Fibroblast of villous mesenchyme (primary cell): Measurements from ENCODE around the gene C10orf95. TPM values are rescaled to one million over a fixed set of nuclear protein-coding genes. Genes with fewer than 3 reads are reported as not detected.

Source experiments
- DNase-seq: peaks from one replicate; pipeline ENCODE4 v3.0.0-alpha.2; 2010; ENCODE audit warnings: low read depth
- H3K4me3 ChIP-seq: 2 replicates; pipeline ENCODE4 v1.5.1; 2011; ENCODE audit warnings: low read depth, mild to moderate bottlenecking, low read length
- CTCF ChIP-seq: IDR thresholded peaks from 2 replicates; pipeline ENCODE4 v1.5.1; 2012; ENCODE audit warnings: low read depth, mild to moderate bottlenecking, low read length; ENCODE audit not compliant: insufficient read depth
- total RNA-seq: library from RNA; depleted of rRNA; stranded (reverse); fragments of >200 nt; gene quantifications from 2 replicates; pipeline ENCODE4 v1.2.3, GENCODE V29; 2012

The C10orf95 gene
- total RNA-seq, 1 donor: not detected

- TF ChIP-seq CTCF: peak; percentile 74
- H3K4me3 ChIP-seq: peak overlapping the region; percentile 89
- peak; percentile 70 for DNase-seq
Observed at GRCh38 chr10:102422545-102423129, 28.7 kb downstream of the C10orf95 start.

- TF ChIP-seq CTCF: no peak
- no peak for DNase-seq
- H3K4me3 ChIP-seq: peak overlapping the region; percentile 89
Observed at GRCh38 chr10:102421757-102422512, 29.4 kb downstream of the C10orf95 start.

- TF ChIP-seq CTCF: no peak
- DNase-seq: no peak
- peak overlapping the region; percentile 89 for H3K4me3 ChIP-seq
Observed at GRCh38 chr10:102421507-102421756, 29.9 kb downstream of the C10orf95 start.

- H3K4me3 ChIP-seq: peak within 1 kb of the TSS; percentile 89
- no peak for TF ChIP-seq CTCF
- DNase-seq: peak; percentile 97
Observed at GRCh38 chr10:102420714-102421506, 30.4 kb downstream of the C10orf95 start, which contains the start of gene FBXL15. TSS of gene FBXL15 (plus strand) at chr10:102420836. CDS start at chr10:102421130, 294 bp downstream.

GRCh38 chr10:102420181-102420713, 31.1 kb downstream of the C10orf95 start:
- H3K4me3 ChIP-seq: peak overlapping the region; percentile 89
- no peak for TF ChIP-seq CTCF
- DNase-seq: no peak

GRCh38 chr10:102419269-102420180, 31.8 kb downstream of the C10orf95 start:
- no peak for DNase-seq
- TF ChIP-seq CTCF: no peak
- peak overlapping the region; percentile 89 for H3K4me3 ChIP-seq
